ENCODE measurements around the gene NF1.

DNA sequence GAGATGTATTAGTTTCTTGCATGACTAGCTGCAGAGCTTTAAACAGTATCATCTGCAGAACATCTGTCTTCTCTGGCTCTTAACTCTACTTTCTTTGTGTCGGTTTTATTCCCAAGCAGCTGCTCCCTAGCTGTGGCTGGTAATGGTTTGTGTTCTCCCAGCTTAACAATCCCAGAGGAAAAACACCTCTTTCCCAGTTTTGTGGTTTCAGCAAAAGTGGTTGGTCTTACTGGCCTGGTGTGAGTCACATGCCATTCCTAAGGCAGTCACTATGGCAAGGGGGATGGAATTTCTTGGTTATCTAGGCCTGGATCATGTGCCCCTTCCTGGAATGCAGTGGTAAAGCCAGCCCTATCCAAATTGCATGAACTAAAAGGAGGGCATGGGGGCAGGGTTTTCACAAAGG, 174.8 kb downstream of the NF1 start:
- TF ChIP-seq YY1 (IDR thresholded peaks at IDR 0.05; ENCODE audit: insufficient read depth, insufficient replicate concordance, low read depth, low read length) (no peak), ZBTB1 (CRISPR knock-in tag; IDR thresholded peaks at IDR 0.05; ENCODE audit: borderline replicate concordance) (no peak), POLR2AphosphoS5 (IDR thresholded peaks at IDR 0.05; ENCODE audit: low read depth, low read length) (no peak), ONECUT2 (CRISPR knock-in tag; IDR thresholded peaks at IDR 0.05) (no peak), HIVEP1 (CRISPR knock-in tag; IDR thresholded peaks at IDR 0.05) (no peak), MAFK (conservative IDR thresholded peaks at IDR 0.05 in 1 of 2, IDR thresholded peaks at IDR 0.05 in 1 of 2; ENCODE audit: low read length in 2 of 2) (no peak), NFE2L1 (CRISPR knock-in tag; IDR thresholded peaks at IDR 0.05; ENCODE audit: borderline replicate concordance) (no peak), RNF2 (conservative IDR thresholded peaks at IDR 0.05; ENCODE audit: low read depth) (no peak), TP53 (CRISPR knock-in tag; conservative IDR thresholded peaks at IDR 0.05) (no peak)
- TF ChIP-seq, protein P1, sequence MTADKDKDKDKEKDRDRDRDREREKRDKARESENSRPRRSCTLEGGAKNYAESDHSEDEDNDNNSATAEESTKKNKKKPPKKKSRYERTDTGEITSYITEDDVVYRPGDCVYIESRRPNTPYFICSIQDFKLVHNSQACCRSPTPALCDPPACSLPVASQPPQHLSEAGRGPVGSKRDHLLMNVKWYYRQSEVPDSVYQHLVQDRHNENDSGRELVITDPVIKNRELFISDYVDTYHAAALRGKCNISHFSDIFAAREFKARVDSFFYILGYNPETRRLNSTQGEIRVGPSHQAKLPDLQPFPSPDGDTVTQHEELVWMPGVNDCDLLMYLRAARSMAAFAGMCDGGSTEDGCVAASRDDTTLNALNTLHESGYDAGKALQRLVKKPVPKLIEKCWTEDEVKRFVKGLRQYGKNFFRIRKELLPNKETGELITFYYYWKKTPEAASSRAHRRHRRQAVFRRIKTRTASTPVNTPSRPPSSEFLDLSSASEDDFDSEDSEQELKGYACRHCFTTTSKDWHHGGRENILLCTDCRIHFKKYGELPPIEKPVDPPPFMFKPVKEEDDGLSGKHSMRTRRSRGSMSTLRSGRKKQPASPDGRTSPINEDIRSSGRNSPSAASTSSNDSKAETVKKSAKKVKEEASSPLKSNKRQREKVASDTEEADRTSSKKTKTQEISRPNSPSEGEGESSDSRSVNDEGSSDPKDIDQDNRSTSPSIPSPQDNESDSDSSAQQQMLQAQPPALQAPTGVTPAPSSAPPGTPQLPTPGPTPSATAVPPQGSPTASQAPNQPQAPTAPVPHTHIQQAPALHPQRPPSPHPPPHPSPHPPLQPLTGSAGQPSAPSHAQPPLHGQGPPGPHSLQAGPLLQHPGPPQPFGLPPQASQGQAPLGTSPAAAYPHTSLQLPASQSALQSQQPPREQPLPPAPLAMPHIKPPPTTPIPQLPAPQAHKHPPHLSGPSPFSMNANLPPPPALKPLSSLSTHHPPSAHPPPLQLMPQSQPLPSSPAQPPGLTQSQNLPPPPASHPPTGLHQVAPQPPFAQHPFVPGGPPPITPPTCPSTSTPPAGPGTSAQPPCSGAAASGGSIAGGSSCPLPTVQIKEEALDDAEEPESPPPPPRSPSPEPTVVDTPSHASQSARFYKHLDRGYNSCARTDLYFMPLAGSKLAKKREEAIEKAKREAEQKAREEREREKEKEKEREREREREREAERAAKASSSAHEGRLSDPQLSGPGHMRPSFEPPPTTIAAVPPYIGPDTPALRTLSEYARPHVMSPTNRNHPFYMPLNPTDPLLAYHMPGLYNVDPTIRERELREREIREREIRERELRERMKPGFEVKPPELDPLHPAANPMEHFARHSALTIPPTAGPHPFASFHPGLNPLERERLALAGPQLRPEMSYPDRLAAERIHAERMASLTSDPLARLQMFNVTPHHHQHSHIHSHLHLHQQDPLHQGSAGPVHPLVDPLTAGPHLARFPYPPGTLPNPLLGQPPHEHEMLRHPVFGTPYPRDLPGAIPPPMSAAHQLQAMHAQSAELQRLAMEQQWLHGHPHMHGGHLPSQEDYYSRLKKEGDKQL (CRISPR knock-in tag; IDR thresholded peaks at IDR 0.05; ENCODE audit: low read depth): no peak
- TF ChIP-seq, protein P2, sequence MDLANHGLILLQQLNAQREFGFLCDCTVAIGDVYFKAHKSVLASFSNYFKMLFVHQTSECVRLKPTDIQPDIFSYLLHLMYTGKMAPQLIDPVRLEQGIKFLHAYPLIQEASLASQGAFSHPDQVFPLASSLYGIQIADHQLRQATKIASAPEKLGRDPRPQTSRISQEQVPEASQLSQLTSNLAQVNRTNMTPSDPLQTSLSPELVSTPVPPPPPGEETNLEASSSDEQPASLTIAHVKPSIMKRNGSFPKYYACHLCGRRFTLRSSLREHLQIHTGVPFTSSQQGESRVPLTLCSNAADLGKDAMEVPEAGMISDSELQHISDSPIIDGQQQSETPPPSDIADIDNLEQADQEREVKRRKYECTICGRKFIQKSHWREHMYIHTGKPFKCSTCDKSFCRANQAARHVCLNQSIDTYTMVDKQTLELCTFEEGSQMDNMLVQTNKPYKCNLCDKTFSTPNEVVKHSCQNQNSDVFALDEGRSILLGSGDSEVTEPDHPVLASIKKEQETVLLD (CRISPR knock-in tag; IDR thresholded peaks at IDR 0.05; ENCODE audit: low read depth): no peak
